Hematopoietic multipotent progenitor cell treated with erythropoietin and hydrocortisone succinate and interleukin-3 and kit ligand, for 4 days (in vitro differentiated cells): Measurements from ENCODE around the gene C1QTNF9.
"Not testable (repeated sequence)": the region's sequence is repeated elsewhere in the genome, so short reads cannot be mapped to it uniquely, and the experiment has no call there.

Experiments
- DNase-seq: peaks from one replicate; pipeline ENCODE4 v3.0.0-alpha.2; 2015

Gene C1QTNF9

DNA sequence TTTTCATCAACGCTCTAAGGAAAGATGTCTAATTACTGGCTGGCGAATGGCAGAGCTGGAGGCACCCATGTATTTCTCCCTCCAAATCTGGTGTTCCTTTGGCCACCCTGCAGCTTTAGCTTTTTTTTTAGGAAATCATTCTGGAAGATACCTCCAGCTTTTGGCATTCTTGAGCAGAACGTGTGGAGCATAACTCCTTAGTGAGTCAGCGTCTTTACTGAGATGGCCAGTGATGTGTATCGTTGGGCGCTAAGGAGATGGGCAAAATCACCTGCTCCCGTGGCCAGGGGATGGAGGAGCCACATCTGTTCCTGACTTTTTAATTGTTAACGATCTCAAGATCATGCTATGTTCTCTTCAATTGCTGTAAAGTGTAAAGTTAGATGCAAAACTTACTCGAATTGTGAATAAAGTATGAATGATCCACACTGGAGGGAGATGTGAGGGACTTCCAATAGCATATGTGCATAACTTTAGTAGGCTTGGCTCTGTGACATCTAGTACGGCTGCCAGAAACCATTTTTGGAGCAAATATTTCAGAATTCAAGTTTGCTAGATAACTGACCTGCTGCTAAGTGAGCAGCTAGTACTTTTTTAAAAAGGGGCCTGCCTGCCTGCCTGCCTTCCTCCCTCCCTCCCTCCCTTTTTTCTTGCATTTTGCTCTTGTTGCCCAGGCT is 24.4 kb upstream of the C1QTNF9 start:
- no peak for DNase-seq

DNA sequence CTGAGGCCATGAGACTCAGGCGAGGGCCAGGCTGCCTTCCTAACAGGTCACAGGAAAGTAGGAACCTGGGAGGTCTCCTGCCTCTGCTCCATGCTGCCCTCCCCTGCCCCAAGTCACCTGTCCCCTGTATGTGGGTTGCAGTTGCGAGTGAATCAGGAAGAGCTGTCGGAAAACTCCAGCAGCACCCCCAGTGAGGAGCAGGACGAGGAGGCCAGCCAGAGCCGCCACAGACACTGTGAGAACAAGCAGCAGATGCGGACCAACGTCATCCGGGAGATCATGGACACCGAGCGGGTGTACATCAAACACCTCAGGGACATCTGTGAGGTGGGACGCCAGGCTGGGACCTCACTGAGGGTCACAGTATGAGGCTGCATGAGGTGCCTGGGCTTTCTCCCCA is 22.8 kb upstream of the C1QTNF9 start:
- DNase-seq, result no peak

DNA sequence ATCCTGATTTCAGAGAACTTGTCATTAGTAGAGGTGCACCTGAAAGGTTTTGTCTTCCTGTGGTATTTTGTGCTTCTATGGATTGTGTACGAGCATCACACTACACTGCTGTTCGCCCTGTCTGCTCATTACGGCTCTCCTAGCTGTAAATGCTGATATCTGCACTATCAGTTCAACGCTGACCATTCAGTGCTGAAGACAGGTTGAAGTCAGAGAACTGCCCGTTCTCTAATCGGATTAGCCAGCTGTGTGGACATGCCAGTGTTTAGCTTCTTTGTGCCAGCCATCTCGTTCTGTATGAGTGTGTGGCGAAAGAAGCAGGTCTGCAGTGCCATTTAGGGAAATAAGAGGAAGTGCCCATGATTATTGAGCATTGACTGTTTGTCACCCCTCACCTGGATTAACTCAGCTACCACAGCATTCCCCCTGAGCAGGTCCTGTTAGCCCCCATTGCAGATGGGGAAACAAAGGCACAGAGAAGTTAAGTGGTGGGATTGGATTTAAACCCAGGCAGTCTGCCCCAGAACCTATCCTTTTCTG is 21.6 kb upstream of the C1QTNF9 start:
- DNase-seq, result no peak

DNA sequence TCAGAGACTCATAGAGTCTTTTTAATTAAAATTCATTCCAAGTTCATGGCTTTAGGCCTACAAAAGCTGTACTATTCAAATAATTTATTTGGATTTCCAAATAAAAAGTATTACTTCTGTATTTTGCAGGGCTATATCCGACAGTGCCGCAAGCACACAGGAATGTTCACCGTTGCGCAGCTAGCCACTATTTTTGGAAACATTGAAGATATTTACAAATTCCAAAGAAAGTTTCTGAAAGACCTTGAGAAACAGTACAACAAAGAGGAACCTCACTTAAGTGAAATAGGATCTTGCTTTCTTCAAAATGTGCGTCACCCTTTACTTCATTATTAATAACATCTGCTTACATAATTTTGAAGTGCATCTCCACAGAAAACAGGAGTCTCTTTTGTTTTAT is 20.5 kb upstream of the C1QTNF9 start:
- DNase-seq, result no peak

DNA sequence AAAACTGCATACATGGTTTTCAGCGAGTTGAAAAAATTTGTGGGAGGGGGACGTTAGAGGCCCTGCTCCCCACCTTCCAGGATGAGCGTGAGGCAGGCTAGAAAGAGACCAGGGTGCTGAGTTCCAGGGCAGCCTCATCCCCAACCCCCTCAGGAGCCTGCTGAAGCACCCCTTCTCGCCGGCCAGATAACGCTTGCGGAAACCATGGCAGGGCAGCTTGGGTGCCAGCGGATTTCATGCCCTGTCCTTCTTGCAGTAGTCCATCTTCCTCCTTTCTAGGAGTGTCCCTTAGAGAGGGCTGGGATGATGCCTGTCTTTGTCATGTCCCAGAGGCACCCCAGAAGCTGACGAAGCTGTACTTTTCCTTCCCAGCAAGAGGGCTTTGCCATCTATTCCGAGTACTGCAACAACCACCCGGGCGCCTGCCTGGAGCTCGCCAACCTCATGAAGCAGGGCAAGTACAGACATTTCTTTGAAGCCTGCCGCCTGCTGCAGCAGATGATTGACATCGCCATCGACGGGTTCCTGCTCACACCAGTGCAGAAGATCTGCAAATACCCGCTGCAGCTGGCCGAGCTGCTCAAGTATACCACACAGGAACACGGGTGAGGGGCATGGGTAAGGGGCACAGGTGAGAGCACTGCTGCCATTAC is 19.0 kb upstream of the C1QTNF9 start:
- no peak for DNase-seq

DNA sequence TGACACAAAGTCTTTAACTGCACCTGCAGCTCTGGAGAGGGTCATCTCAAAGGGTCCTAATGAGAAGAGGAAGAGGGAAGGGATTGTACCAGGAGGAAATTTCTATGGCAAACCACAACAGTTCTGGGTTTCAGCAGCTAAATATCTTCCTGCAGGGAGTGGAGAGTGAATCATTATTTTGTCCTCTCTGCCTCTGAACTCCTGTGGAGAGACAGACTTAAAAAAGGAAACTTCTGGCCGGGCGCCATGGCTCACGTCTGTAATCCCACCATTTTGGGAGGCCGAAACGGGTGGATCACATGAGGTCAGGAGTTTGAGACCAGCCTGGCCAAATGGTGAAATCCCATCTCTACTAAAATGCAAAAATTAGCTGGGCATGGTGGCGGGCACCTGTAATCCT is 16.9 kb upstream of the C1QTNF9 start:
- DNase-seq, result no peak

GRCh38 chr13:24293746-24294145 is 15.6 kb upstream of the C1QTNF9 start:
- no peak for DNase-seq

DNA sequence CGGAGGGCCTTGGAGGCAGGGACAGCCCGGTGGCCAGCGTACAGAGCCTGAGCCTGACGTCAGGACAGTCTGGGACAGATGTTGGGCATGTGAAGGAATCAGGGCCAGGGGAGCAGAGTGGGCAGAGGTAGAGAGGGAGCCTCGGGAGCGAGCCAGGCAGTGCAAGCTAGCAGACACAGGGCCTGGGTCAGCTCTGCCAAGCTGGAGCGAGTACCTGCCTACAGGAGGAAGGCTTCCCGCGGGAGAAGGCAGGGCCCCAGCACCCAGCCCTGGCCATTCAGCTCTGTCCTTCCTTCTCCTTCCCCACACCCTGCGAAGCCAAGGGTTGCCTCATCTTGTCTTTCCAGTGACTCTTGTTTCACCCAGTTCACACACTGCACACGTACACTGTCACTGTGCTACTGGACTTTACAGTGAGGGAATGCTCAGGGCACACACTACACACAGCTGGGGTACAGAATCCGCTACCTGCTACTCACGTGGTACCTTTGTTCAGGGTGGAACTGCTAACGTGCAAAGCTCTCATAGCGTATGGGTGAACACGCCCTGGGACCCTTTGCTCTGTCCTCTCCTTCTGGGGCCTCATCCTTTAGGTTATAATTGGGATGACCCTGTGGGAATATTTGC is 9.8 kb upstream of the C1QTNF9 start:
- no peak for DNase-seq

GRCh38 chr13:24301434-24301833 is 7.9 kb upstream of the C1QTNF9 start:
- DNase-seq, result no peak

DNA sequence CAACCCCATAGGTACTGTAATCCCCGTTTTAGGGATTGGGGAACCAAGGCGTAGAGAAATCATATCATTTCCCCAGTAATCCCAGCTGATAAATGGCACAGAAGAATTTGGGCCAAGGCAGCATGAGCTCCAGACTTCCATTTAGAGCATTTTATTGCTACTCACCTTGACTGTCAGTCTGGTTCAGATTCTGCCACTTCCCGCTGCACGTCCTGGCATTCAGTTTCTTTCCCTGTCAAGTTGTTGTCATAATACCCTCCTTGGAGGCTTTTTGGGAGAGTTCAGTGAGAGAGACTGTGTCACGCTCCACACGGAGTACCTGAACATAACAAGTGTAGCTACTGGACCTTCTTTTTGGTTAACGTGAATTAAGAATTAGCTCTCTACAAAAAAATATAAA is 7.5 kb upstream of the C1QTNF9 start:
- no peak for DNase-seq

GRCh38 chr13:24304620-24305019 is 4.8 kb upstream of the C1QTNF9 start:
- DNase-seq, result no peak

DNA sequence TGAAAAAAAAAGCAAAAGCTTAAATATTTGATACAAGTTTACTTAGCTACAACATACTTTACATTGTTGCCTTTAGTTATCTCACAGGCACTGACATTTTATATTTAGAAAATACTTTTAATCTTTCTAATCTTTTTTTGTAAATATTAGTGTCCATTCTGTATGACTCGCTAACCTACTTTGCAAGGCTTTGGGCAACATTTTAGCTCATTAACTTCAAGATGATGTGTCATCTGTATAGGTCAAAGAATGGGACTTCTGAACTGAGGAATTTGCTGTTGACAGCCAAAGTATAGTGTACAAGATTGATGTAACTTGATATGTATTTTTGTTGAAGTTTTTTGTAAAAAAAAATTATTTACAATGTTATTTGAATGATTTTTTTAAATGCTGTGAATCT is 2.7 kb upstream of the C1QTNF9 start:
- DNase-seq, result no peak

DNA sequence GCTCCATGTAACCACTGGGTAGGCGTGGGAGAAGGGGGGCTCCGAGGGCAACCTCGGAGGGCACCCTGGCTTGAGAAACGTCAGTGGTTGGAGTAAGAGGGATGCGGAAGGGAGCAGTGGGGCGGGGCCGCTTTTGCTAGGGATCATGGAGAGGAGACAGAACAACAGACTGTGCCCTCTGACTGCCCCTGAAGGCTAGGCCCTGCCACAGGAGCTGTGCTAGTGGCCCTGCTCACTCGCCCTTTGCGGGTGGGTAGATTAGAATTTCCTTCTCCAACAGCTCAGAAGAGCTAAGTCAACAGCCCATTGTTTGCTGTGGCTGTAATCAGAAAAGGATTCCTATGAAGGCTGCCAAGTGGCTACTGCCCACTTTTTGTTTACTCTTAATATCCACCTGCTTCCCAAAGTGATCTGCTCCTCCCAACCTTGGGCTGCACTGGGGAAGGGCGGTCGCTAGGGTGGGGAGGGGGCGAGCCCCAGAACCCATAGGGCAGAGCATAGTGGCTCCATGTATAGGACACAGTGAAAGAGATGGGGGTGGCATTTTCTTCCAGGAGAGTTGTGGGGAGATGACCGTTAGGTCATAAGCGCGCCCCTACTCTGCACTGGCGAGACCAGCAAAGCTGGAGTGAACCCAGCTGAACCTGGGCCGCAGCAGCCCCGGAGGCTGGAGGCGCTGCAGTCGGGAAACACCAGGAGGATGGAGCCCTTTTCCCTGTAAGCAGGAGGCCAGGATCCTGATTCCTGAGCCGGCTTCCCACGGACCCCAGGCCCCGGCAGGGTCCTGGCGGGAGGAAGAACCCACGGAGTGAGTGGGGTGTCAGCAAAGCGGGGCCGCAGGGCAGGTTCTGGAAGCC is 1.9 kb upstream of the C1QTNF9 start:
- DNase-seq, result no peak

DNA sequence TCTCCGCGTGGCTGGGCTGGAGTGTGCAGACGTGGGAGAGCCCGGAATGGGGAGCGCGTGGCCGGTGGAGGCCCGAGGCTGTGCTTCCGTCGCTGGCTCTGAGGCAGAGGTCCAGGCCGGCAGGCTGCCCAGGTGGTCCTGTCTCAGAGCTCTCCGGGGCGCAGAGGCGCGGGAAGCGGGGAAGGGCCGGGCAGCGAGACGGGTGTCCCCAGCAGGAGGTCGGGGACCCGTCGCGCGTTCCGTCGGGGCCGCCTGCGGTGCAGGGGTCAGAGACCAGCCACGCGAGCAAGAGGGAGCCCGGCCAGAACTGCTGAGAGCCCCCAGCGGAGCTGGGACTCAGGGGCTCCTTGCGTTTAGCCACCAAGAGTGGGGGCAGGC is 1.3 kb upstream of the C1QTNF9 start:
- no peak for DNase-seq

GRCh38 chr13:24308488-24309020 is 826 bp upstream of the C1QTNF9 start:
- no peak for DNase-seq

DNA sequence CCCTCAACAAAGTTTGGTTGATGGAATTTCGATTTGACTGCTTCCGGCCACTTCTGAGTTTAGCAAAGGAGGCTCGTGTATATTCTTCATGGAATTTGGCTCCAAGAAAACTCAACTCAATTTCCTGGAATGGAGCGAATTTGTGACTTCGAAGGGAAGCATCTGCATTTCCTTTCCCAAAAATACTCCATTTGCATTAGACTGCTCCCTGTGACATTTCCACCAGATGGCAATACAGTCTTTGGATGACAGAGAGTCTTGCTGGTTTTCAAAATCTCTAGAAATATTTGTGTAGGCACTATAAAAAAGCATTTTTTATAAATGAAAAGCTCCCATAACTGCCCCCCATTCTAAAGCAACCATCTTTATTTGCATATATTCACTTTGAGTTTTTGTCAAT is 4.1 kb downstream of the C1QTNF9 start:
- DNase-seq, result peak; percentile 15

DNA sequence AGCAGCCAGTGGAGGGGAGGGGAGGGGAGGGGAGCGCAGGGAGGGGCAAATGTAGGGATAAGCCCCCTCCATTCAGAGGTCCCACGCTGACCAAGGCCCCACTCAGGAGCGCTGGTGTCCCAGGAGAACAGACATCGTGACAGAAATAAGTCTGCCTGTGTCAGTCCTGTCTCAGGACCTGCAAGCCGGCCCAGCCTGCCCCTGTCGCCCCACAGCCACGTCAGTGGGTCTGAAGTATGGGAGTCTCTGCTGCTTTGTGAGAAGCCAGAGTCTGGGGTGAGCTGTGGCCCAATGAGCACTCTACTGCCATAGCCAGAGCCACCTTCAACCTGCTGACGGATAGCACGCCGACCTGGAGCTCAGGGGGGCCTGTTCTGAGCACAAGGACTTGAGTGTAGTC is 8.5 kb downstream of the C1QTNF9 start:
- DNase-seq, result not testable (repeated sequence)

DNA sequence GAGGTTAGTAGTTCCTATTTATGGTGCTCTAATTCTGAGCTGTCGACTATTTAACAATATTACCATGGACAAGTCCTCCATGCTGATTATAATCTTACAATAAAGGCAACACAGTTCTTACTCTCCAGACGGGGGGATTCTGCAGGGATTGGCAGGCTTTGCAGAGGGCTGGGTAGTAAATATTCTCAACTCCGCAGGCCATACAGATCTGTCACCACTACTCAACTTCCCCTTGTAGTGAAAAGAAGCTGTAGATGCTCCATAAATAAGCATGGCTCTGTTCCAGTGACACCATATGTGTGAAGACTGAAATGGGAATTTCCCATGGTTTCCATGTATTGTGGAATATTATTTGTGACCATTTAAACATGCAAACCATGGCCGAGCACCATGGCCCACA is 9.5 kb downstream of the C1QTNF9 start:
- DNase-seq, result not testable (repeated sequence)

GRCh38 chr13:24319641-24320040 is 10.3 kb downstream of the C1QTNF9 start:
- DNase-seq, result not testable (repeated sequence)

DNA sequence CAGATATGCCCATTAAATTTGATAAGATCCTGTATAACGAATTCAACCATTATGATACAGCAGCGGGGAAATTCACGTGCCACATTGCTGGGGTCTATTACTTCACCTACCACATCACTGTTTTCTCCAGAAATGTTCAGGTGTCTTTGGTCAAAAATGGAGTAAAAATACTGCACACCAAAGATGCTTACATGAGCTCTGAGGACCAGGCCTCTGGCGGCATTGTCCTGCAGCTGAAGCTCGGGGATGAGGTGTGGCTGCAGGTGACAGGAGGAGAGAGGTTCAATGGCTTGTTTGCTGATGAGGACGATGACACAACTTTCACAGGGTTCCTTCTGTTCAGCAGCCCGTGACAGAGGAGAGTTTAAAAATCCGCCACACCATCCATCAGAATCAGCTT is 12.0 kb downstream of the C1QTNF9 start:
- not testable (repeated sequence) for DNase-seq

DNA sequence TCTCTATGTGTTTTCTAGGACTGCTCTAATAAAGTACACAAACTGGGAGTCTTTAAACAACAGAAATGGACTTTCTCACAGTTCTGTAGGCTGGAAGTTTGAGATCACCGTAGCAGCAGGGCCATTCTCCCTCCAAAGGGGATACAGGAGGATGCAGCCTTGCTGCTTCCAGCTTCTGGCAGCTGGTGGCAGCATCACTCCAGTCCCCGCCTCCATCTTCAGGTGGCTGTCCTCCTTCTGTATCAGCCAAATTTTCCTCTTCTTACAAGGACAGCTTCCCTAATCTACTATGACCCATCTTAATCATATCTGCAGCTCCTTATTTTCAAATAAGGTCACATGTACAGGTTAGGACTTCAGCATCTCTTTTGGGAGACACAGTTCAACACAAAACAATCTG is 13.1 kb downstream of the C1QTNF9 start:
- not testable (repeated sequence) for DNase-seq

DNA sequence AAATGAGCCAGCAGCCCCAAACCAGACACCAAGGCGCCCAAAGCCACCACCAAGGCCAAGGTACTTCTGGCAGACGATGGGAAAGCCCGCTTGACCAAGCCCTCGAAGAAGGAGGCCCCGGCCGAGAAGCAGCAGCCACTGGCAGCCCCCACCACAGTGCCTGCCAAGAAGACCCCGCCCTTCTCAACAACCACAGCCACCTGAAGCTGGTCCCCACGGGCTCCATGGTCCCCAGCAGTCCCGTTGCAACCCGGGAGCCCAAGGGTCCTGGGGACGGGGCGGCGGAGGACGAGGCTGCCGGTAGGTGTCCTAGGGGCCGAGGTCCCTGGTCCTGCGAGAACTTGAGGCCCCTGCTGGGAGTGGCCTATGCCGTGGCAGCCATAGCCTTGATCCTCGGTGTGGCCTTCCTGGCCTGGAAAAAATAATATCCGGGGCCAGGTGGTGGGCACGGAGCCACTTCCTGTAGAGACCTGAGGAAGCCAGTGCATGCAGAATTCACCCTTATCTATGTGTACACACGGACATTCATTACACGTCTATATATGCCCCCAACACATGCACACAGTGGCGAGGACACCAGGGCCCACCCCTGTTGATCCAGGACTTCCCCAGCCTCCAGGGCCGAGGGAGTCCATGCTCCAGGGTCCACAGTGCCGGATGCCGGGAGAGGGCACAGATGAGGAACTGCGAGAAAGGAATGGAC is 13.8 kb downstream of the C1QTNF9 start:
- DNase-seq, result no peak
